Activated effector memory CD4-positive, alpha-beta T cell treated with Interleukin-2 at 50 U/mL for 16 hours (primary cell): Measurements from ENCODE around the gene MPP2.
"Not testable (repeated sequence)": the region's sequence is repeated elsewhere in the genome, so short reads cannot be mapped to it uniquely, and the experiment has no call there.

Experiments
- DNase-seq: peaks from one replicate; pipeline ENCODE4 v3.0.0-alpha.2; 2020

The MPP2 gene

DNA sequence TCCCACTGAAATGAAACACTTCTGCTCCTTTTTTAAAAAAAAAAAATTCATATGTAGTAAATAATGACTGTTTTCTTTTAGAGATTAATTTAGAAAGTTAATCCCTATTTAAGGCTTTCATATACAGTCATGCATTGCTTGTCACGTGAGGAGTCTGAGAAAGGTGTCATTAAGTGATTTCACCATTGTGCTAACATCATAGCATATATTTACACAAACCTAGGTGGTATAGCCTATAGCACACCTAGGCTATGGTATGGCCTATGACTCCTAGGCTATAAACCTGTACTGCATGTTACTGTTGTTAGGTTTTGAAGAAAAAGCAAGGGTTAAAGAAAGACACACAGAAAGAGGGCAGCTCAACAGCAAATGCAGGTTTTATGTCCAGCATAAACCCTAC, 21.3 kb upstream of the MPP2 start:
- no peak for DNase-seq

DNA sequence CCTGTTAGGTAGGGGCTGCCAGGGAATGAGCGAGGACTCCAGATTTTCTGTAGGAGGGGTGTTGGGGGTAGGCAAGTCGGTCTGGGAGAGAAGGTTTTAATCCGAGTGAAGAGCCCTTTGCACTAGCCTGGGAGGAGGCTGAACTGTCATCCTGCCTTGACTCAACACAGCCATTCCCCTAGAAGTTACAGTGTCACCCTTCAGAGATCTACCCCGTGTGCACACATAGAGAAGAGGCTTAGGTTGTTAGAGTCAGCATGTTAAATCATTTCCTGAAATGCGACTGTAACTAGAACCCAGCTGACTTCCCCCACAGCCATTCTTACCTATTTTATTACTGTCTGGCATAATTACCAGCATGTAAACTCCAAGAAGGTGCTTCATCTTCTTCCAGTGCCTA, 20.6 kb upstream of the MPP2 start:
- DNase-seq = not testable (repeated sequence)

DNA sequence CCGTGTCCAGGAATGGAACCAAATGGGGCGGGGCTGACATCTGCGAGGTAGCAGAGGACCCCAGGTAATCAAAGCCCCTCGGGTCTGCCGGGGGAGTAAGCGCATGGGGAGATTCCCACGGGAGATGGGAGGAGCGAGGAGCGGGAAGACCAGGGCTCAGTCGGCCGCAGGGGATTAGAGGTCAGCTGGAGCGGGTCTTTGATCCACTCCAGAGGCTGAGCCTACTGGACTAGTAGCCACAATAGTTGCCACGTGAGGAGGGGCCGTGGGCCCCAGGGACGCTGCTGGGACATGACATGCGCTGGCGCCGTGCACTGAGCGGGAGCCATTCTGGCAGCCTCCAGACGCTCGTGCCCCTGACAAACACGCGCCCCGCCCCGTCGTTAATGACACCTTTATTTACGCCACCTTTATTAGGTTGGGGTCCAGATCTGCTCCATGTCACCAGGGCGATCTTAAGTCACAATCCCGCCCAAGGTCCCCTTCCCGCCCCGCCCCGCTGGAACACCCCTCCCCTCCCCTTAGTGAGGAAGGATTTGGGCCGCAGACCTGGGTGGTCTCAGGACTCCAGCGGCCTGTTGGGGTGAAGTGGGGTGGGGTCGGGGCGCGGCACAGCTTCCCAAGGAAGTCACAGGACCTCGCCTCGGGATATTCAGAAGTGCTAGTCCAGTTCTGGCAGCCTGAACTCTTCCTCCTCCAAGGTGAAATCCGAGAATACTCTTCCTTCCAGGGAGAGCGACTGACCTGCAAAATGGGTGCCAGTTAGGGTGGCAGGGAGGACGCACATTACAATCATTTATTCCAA, 19.9 kb upstream of the MPP2 start:
- no peak for DNase-seq

DNA sequence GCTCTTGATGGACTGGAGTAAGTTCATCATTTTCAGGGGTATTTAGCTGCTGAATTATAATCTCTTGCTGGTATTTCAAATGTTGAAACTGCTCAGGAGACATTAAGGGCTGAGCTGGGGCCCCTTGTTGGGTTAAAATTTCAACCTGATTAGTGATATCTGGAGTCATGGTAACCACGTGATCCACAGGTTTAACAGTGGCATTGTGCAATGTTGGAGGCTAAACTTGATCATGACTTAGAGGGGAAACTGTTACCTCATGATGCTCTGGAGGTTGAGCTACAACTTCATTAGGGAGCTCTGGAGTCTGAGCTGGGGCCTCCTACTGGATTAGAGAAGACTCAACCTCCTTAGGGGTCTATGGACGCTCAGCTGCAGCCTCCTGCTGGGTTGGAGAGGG, 17.2 kb upstream of the MPP2 start:
- no peak for DNase-seq

DNA sequence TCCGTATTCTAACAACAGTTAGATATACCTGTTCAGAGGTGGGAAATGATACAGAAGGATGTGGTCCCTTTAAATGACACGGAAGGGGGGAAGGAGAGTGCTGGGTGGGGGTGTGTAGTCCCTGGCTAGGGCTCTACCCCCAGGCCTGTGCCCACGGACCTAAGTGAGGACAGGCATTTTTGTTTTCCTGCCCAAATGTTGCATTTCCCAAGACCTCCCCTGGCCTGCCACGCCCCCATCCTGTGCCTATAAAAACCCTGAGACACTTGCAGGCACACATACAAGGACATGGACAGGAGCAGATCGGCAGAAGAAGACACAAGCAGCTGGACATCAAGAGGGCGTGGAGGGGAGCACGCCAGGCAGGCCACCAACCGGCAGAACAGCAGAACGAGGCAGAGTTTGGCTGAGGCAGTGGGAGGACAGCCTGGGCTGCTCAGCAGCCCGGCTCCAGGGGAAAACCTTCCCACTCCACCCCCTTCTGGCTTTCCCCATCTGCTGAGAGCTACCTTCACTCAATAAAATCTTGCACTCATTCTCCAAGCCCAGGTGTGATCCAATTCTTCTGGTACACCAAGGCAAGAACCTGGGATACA, 13.3 kb upstream of the MPP2 start:
- no peak for DNase-seq

DNA sequence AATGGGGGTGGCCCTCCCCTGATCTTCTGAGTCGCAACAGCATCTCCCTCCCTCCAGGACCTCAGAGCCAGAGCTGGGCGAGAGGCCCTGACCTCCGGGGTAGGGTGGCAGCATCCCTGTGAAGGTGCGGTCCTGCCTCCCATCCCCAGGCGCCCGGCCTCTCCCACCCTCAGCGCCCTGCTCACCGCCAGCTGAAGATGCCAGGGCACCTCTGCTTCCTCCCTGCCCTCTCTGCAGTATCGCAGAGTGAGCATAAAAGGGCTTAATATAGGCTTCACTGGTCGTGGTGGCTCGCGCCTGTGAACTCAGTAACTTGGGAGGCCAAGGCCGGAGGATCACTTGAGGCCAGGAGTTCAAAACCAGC, 10.7 kb upstream of the MPP2 start:
- DNase-seq = no peak

DNA sequence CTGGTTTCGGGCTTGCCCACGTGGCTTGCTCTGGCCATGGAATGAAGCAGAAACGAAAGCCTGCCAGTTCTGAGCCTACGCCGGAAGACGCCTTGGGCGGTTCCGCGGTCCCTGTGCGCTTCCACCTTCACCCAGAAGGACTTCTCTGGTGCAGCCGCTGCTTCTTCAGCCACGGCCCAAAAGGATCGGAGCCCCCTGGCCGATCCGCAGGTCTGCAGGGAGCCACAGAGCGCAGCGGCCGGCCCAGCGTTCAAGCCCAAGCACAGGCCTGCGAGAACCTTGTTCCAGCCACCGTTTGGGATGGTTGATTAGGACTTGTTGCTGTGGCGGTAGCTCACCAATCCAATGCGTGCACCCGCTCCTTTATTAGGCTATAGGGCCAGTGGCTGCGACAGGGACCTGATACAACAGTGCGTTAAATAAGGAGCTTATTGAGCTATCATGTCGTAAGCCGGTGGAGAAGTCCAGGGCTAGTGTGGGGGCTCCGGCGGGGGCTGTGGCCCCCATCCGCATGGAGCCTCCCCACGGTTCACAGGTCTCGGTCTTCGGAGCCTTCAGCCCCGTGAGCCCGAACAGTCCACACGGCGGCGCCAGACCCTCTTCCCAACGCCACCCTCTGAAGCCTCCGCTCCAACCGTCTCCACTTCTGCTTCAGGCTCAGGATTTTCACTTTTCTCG, 10.2 kb upstream of the MPP2 start:
- DNase-seq = peak; percentile 30

DNA sequence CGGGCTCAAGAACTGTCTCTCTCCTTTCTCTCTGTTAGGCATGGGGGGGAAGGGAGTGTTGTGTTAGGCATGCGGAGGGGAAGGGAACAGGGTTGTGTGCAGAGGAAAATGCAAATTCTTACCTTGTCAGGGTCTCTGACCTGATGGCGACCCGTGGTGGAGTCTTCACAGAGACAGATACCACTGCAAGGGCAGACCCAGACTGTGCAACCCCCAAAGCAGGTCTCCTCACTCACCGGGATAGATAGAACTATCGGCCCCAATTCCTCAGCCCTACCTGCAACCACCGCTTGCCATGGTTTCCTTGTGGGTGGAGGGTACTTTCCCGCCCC, 9.6 kb upstream of the MPP2 start:
- no peak for DNase-seq

DNA sequence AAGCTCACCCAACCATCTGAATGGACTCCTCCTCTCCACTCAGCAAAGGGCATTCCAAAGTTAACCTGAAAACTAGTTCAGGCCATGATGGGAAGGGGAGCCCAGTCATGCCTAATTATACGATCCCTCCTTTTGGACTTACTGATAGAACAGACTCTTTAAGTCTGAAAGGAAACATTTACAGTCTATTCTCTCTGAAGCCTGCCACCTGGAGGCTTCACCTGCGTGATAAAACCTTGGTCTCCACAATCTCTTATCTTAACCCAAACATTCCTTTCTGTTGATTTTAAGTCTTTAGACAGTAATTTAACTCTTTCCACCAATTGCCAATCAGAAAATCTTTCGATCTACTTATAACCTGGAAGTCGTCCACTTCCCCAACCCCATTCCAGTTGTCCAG, 9.0 kb upstream of the MPP2 start:
- no peak for DNase-seq

DNA sequence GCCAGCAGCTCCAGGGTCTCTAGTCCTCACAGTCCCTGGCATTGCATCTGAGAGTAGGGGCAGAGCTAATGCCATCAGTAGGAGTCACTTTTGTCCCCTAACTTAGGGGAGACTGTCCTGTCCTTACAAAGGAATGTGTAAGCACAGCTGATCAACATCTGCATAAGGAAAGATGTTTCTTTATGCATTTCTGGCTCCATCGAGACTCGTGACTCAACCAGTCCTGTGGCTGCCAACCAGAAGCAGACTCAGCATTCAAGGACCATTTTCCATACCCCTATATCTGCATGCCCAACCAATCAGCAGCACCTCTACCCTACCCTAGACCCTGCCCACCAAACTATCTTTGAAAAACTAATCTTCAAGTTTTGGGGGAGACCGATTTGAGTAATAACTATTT, 8.2 kb upstream of the MPP2 start:
- DNase-seq = no peak

DNA sequence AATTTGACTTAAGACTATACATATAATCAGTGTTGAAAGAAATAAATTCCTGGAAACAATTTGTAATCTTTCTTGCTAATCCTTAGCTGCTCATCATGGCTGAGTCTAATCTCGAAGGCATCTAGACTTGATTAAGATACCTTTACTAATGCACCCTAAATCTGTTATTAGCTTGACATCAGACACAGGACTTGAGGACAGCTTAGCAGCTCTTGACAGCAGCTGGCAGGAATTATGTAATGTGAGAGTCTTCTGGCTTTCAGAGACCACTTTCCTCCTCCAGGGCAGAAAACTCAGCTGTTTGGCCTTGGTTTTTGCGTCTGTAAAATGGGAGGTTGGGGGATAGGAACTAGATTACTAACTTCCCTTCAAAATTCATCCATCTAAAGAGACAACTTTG, 7.1 kb upstream of the MPP2 start:
- no peak for DNase-seq

DNA sequence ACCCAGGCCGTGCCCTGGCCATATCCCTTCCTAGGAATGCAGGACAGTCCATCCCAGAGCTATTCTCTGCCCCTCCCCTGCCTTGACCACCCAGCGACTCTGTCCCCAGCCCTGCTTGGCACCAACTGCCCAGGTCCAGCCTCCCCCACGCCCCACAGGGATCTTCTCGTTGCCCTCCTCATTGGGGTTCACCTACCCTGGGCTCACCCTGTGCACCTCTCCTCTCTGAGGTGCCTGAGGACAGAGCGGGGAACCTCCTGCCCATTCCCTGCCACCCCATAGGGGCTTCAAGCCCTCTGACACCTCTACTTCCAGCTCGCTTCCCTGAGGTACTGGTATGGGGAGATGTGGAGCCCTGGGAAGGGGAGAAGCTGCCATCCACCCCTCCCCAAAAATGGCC, 6.2 kb upstream of the MPP2 start:
- no peak for DNase-seq

DNA sequence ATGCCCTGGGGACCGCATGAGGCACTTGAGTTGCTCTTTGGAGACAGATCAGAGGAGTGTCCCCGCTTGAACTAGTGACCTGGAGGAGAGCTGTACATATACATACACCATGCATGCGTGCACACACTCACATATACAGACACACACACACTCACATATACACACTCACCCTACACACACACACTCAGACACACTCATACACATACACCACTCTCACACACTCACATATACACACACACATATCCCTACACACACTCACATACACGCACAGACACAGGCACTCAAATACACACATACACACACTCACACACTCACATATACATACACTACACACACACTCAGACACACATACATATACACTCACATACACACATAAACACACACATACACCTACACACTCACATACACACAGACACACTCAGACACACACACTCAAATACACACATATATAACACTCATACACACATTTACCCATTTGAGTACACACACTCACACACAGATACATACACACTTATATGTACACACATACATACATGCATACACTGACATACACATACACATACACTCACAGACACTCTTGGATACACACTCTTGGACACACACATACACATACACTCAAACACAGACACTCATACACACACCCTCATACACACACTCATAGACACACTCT, 5.4 kb upstream of the MPP2 start:
- DNase-seq = no peak

DNA sequence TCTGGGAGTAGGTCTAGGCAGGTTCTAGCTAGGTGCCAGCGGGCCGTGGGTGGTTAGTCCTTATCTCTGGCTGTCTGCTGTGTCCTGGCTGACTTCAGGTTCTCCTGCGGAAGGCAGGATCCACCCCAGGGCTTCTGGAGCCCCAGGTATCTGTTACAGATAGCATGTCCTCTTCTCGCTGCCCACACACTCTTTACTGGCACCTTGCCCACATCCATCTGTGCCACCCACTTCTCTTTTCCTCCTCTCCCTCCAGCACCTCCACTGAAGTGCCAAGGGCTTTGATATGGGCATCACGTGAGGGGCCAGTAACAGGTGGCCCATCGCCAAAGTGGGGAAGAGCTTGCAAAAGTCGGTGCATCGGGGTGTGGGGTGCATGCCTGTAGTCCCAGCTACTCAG, 4.6 kb upstream of the MPP2 start:
- DNase-seq = no peak

DNA sequence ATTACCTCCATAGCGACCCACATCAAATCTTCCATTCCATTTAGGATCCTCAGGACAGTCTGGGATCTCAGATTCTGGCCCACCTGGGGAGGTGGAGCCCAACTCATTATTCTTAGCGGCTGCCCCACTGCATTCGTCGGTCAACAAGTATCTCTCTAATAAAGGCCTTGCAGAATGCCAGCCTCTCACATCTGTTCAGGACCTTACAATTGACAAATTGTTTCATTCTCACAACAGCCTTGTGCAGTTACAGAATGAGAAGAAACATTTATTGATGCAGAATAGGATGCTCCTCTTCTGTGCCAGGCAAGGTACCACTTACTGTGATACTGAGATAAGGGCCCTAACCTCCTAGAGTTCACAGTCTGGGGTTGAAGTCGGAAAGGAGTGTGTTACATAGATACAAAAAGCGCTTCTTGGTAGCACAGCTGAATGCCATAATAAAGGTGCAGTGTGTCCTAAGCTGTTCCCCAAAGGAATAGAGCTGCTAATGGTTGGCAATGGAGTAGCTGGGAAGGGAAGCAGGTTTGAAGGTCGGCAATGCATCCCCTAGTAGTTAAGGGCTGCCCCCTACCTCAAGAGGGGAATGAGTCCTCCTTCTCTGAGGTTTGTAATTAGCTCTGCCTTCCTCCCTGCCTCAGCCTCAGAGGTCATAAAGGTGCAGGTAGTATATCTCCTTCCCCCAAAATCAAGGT, 2.3 kb upstream of the MPP2 start:
- DNase-seq = no peak

DNA sequence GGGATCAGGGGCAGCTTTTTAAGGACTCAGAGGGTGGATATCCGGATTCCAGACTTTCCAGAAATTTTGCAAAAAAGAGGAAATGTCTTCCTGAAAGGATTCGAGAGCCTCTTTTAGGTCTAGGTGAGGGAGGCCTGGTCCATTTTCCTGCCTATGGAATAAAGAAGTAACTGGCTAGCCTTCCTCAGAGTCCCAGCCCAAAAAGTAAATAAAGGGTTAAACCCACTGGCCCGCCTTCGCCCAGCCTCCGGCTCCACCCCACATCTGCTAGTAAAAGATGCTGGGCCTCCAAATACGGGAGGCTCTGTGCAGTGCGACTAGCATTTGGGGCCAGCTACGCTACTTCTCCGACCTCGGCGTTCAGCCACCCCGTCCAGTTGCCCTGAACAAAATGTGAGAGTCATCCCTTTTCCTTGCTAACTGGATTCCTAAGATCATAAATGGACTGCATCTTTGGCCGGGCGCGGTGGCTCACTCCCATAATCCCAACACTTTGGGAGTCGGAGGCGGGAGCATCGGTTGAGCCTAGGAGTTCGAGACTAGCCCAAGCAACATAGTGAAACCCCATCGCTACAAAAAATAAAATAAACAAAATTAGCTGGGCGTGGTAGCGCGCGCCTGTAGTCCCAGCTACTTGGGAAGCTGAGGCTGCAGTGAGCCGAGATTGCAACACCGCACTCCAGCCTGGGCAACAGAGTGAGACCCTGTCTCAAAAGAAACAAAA, 824 bp upstream of the MPP2 start:
- DNase-seq = peak; percentile 42

DNA sequence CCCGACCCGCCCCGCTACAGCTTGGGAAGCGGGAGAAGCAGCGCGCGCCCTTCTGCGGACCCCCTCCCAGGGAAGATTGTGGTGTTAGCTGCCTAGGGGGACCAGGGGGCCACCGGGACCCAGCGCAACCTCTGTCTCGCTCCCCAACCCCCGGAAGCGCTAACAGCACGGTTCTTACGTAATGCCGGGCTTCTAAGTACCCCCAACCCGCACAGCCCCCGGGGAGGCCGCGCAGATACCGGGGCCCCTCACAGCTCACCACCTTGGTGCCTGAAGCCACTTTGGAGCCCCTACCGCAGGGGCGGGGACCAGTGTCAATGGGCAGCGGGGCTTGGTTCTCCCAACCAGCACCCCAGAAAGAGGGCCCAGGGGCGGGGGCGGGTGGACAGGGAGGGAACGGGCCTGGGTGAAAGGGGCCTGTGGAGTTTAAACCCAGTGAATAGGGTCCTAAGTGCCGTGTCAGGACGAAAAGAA, 348 bp downstream of the MPP2 start:
- no peak for DNase-seq

DNA sequence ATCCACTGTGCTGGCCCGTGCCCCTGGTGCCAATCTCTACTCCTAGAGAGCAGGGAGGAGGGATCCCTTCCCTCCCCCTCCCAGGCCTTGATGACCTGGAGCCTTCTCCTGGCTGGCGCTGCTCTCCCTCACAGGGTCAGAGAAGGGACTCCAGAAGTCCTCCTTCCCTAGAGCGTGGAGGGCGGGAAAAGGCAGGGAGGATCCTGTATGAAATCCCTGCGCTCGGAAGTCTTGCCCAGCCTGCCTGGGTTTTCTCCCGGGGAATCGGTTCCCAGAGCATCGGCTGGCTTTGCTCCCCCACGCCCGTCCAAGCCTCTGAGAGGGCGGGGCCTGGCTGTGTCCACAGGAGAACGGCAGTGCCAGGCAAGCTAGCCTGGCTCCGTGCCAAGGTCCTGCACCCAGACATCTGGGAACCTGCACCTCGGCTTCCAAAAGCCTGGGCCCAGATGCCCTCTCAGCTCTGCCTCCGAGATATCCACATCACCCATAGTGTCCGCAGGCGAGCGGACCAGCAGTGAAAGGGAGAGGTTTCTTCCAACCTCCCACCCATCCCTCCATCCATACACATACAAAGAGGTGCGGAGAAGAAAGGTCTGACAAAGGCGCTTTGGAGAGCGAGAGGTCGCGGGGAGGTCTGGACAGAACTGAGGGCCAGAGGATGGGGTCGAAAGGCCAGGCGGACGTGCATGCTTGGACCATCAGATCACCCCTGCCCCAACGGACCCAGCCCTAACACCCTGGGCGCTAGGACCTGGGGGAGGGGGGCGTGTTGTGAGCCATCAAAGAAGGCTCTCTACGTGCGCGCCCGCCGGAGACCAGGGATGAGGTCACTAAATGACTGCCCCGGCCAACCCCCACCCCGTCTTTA, 1.1 kb downstream of the MPP2 start:
- no peak for DNase-seq

DNA sequence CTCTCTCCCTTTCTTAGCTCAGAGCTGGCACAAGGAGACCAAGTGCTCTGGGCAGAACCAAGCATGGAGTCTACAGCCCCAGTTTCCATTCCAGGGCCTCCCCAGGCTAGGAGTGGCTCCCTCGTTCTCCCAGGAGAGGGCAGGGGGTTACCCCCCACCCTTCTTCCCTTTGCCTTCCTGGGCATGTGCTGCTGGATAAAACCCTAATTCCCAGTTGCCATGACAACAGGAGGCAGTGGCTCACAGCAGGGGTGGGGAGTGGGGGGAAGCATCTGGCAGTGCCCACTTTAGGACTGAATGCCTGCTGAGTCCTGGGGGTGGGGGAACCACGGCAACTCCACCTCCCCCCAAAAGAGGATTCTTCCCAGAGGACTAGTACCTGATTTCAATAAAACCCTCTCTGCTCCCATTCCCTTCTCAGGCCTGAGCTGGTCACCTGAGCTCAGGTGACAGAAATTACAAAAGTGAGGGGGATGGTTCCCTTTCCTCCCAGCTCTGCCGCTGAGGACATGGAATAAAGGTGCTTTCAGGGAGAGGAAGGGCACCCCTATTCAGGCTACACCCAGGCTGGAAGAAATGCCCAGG, 1.8 kb downstream of the MPP2 start:
- DNase-seq = no peak

DNA sequence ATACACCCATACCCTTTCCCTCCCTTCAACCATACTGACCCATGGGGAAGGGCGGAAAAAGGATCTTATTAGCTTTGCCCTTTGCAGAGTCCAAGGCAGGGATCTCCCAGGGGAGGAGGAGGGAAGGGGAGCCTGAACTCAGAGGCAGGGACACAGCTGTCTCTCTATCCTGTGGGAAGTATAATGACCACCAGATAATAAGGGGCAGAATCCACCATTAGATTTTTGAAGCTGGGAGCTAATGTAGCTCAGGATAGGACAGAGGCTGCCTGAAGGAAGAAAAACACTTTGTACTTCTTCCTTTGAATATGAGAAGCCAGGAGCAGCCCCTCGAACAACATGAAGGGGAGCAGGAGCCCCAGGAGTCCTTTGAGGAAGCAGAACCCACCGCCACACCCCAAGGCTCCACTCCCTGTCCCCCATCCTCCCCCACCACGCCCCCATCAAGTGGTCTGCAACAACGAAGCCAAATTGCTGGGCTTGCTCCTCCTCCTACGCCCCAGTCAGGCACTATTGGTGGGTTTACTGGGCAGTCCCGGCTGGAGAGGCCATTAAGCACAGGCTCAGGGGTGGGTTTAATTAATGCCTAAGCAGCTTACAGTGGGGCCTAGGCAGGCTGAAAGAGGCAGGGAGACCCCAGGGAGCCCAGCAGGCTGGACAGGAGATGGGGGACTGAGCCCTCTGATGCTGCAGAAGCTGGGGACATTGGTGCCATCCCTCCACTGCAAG, 5.3 kb downstream of the MPP2 start:
- no peak for DNase-seq
